WTC11 (cell line): Measurements from ENCODE around the gene NCS1. TPM values are rescaled to one million over a fixed set of nuclear protein-coding genes. Genes with fewer than 3 reads are reported as not detected.

Source experiments
- ATAC-seq: fragments of 200-7000 bp; cut with Tn5 transposase; 2 replicates; pipeline ENCODE4 v1.10.0; 2021; ENCODE audit warnings: mild to moderate bottlenecking, moderate library complexity
- CTCF ChIA-PET: fragments of 300-600 bp; sonication (Branson Sonifier 250); formaldehyde crosslinking; loops from one replicate; lab custom pipeline; 2021; ENCODE audit warnings: antibody characterized with exemption; lab: Charles Lee
- POLR2A ChIA-PET: fragments of 350-600 bp; sonication (Branson Sonifier 250); formaldehyde crosslinking; loops from one replicate; lab custom pipeline; 2021; ENCODE audit warnings: antibody characterized with exemption; lab: Charles Lee
- DNase-seq: peaks from one replicate; pipeline ENCODE4 v3.0.0; 2021; ENCODE audit warnings: low spot score
- H3K27ac Mint-ChIP-seq: 2 replicates; pipeline ENCODE4 v1.8.0; 2021; ENCODE audit warnings: mixed read lengths
- H3K27me3 Mint-ChIP-seq: 2 replicates; pipeline ENCODE4 v1.8.0; 2021; ENCODE audit warnings: low read depth, mild to moderate bottlenecking, moderate library complexity, mixed read lengths
- H3K36me3 Mint-ChIP-seq: 2 replicates; pipeline ENCODE4 v1.8.0; 2021; ENCODE audit warnings: mixed read lengths
- H3K4me1 Mint-ChIP-seq: 2 replicates; pipeline ENCODE4 v1.8.0; 2022; ENCODE audit warnings: mixed read lengths
- H3K4me3 Mint-ChIP-seq: 2 replicates; pipeline ENCODE4 v1.8.0; 2021; ENCODE audit warnings: mild to moderate bottlenecking, moderate library complexity, mixed read lengths
- H3K9me3 Mint-ChIP-seq: 2 replicates; pipeline ENCODE4 v1.8.0; 2021; ENCODE audit warnings: mixed read lengths
- AFF4 ChIP-seq: sonication (generic); formaldehyde crosslinking; IDR thresholded peaks from 2 replicates; pipeline ENCODE4 v1.8.1; 2023; ENCODE audit warnings: mild to moderate bottlenecking, missing genetic modification reagents, borderline replicate concordance
- ATF6 ChIP-seq: sonication (generic); formaldehyde crosslinking; IDR thresholded peaks from 2 replicates; pipeline ENCODE4 v1.8.1; 2023; ENCODE audit warnings: mild to moderate bottlenecking, missing genetic modification reagents
- E2F4 ChIP-seq: sonication (generic); formaldehyde crosslinking; IDR thresholded peaks from 2 replicates; pipeline ENCODE4 v1.8.1; 2022; ENCODE audit warnings: low read depth, mild to moderate bottlenecking, moderate library complexity, missing genetic modification reagents, borderline replicate concordance
- ELF4 ChIP-seq: sonication (generic); formaldehyde crosslinking; IDR thresholded peaks from 2 replicates; pipeline ENCODE4 v1.8.1; 2022; ENCODE audit warnings: low read depth, mild to moderate bottlenecking, moderate library complexity, missing genetic modification reagents
- FOXP1 ChIP-seq: sonication (generic); formaldehyde crosslinking; IDR thresholded peaks from 2 replicates; pipeline ENCODE4 v1.8.0; 2022; ENCODE audit warnings: missing genetic modification reagents, mild to moderate bottlenecking, moderate library complexity, borderline replicate concordance
- GABPB1 ChIP-seq: sonication (generic); formaldehyde crosslinking; IDR thresholded peaks from 2 replicates; pipeline ENCODE4 v1.8.1; 2023; ENCODE audit warnings: mild to moderate bottlenecking, missing genetic modification reagents
- HMGXB4 ChIP-seq: sonication (generic); formaldehyde crosslinking; IDR thresholded peaks from 2 replicates; pipeline ENCODE4 v1.8.1; 2023; ENCODE audit warnings: mild to moderate bottlenecking, moderate library complexity, missing genetic modification reagents
- JAZF1 ChIP-seq: fragments of 250-450 bp; sonication (Bioruptor Pico); IDR thresholded peaks from 2 replicates; pipeline ENCODE4 v1.9.0; 2021; ENCODE audit warnings: moderate library complexity, mild to moderate bottlenecking, inconsistent platforms
- MAX ChIP-seq: sonication (generic); formaldehyde crosslinking; IDR thresholded peaks from 2 replicates; pipeline ENCODE4 v1.8.0; 2022; ENCODE audit warnings: mild to moderate bottlenecking, missing genetic modification reagents
- RORB ChIP-seq: fragments of 250-450 bp; sonication (Bioruptor Pico); IDR thresholded peaks from 2 replicates; pipeline ENCODE4 v1.9.0; 2021; ENCODE audit warnings: mild to moderate bottlenecking
- SOX15 ChIP-seq: fragments of 250-450 bp; sonication (Bioruptor Pico); IDR thresholded peaks from 2 replicates; pipeline ENCODE4 v1.9.0; 2021; ENCODE audit warnings: mild to moderate bottlenecking
- TEAD4 ChIP-seq: sonication (generic); formaldehyde crosslinking; IDR thresholded peaks from 2 replicates; pipeline ENCODE4 v1.8.0; 2022; ENCODE audit warnings: mild to moderate bottlenecking, missing genetic modification reagents
- ZNF281 ChIP-seq: sonication (generic); formaldehyde crosslinking; IDR thresholded peaks from 2 replicates; pipeline ENCODE4 v1.8.0; 2023; ENCODE audit warnings: mild to moderate bottlenecking, missing genetic modification reagents
- ZNF416 ChIP-seq: fragments of 250-450 bp; sonication (Bioruptor Pico); IDR thresholded peaks from 2 replicates; pipeline ENCODE4 v1.9.0; 2021; ENCODE audit warnings: mild to moderate bottlenecking, inconsistent platforms
- ZNF423 ChIP-seq: fragments of 250-450 bp; sonication (Bioruptor Pico); IDR thresholded peaks from 2 replicates; pipeline ENCODE4 v2.1.2; 2022; ENCODE audit warnings: mild to moderate bottlenecking, moderate library complexity
- ZNF512 ChIP-seq: sonication (generic); formaldehyde crosslinking; IDR thresholded peaks from 2 replicates; pipeline ENCODE4 v1.8.1; 2022; ENCODE audit warnings: missing genetic modification reagents, borderline replicate concordance
- ZNF671 ChIP-seq: fragments of 250-450 bp; sonication (Bioruptor Pico); IDR thresholded peaks from 2 replicates; pipeline ENCODE4 v1.8.0; 2021; ENCODE audit warnings: mild to moderate bottlenecking
- ZSCAN18 ChIP-seq: fragments of 250-450 bp; sonication (Bioruptor Pico); IDR thresholded peaks from 2 replicates; pipeline ENCODE4 v2.1.2; 2022; ENCODE audit warnings: mild to moderate bottlenecking, moderate library complexity
- total RNA-seq: library from RNA; stranded (reverse); gene quantifications from 3 replicates; pipeline ENCODE4 v1.2.3, GENCODE V29; 2021

The NCS1 gene
- total RNA-seq, 1 experiment from 2014 or later: 32.4 TPM

GRCh38 chr9:130147910-130148309 lies 24.3 kb upstream of the NCS1 start:
- Mint-ChIP-seq H3K9me3 (peaks cover 4% of the 10 kb centered on the region; the same call in 1 of the 2 replicates), H3K4me1 (peaks cover 12% of the 10 kb centered on the region), H3K27ac (no peak overlapping the region), H3K36me3 (no peaks in the 10 kb centered on the region), H3K4me3 (no peak overlapping the region), H3K27me3 (no peaks in the 10 kb centered on the region)
- DNase-seq: no peak
- no peak for TF ChIP-seq E2F4
- no peak for TF ChIP-seq ZNF423 (CRISPR knock-in tag)
- no peak for TF ChIP-seq ZNF416 (CRISPR knock-in tag)
- TF ChIP-seq MAX: no peak
- CTCF ChIA-PET: interaction anchor here (0.5 kb wide), 1 partner anchor 38 kb away, joined by 3 read pairs; no protein-coding TSS in a partner anchor
- POLR2A ChIA-PET: interaction anchor here (0.6 kb wide), 1 partner anchor 114 kb away, joined by 5 read pairs; no protein-coding TSS in a partner anchor
- no peak for ATAC-seq

- ChIA-PET POLR2A (no interaction called here), CTCF (interaction anchor here (0.7 kb wide), 1 partner anchor 96 kb away, joined by 3 read pairs; no protein-coding TSS in a partner anchor)
- Mint-ChIP-seq H3K4me1 (peaks cover 10% of the 10 kb centered on the region), H3K27ac (no peak overlapping the region), H3K36me3 (no peaks in the 10 kb centered on the region), H3K9me3 (peaks cover 4% of the 10 kb centered on the region; the same call in 1 of the 2 replicates), H3K27me3 (no peaks in the 10 kb centered on the region), H3K4me3 (no peak overlapping the region)
- no peak for DNase-seq
- no peak for ATAC-seq
- no peak for TF ChIP-seq TEAD4 (CRISPR knock-in tag)
- TF ChIP-seq ZNF281 (CRISPR knock-in tag): no peak
- no peak for TF ChIP-seq ELF4
- TF ChIP-seq ZSCAN18 (CRISPR knock-in tag): no peak
- TF ChIP-seq SOX15 (CRISPR knock-in tag): no peak
- no peak for TF ChIP-seq HMGXB4
- no peak for TF ChIP-seq ZNF416 (CRISPR knock-in tag)
- TF ChIP-seq JAZF1 (CRISPR knock-in tag): no peak
- no peak for TF ChIP-seq ATF6 (CRISPR knock-in tag)
- no peak for TF ChIP-seq FOXP1 (CRISPR knock-in tag)
- no peak for TF ChIP-seq AFF4 (CRISPR knock-in tag)
- no peak for TF ChIP-seq ZNF512 (CRISPR knock-in tag)
- no peak for TF ChIP-seq ZNF671 (CRISPR knock-in tag)
- TF ChIP-seq GABPB1 (CRISPR knock-in tag): no peak
- no peak for TF ChIP-seq RORB (CRISPR knock-in tag)
Observed at GRCh38 chr9:130149031-130149430, 23.2 kb upstream of the NCS1 start.
